ENCODE data around the gene CYB5R2.
A peak's percentile ranks its signal among the peaks of the same experiment; 100 is the strongest.

Gene CYB5R2

DNA sequence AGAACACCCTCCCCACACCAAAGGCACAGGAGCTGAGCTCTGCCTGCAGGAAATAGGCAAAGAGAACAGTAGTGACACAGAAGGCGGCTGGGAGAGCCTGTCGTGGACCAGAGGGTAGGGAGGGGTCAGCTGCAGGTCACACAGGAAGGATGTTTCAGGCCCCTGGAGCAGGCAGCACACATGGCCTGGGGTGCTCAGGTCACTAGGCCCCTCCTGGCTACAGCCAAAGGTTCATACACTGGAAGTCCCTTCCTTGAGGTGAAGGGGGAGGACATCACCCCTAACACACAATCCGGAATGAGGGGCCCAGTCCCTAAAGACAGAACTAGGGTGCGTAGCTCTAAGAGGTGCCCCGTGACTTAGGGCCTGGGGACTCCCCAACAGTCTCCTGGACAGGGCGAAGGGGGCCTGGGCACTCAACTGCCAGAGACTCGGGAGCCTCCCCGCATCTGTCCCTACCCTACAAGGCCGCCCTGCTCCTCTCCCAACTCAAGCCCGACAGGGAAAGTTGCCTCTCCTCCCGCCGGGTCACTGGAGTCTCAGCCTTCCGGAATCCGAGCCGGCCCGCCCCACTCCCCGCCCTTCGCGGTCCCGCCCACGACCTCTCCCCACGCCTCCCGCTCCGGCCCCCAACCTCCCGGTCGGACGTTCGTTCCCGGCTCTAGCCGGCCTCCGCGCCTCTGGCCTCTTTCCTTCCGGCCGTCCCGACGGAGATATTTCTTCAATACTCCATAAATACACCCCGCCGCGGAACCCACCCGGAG lies at the start of gene CYB5R2:
TSS of gene CYB5R2 (minus strand) at position 541 of the 764 bp plus-strand sequence. CDS start 675 bp downstream, outside the sequence.
- Histone ChIP-seq H3K27ac (peak within 1 kb of the TSS; percentile 75 to 76), H3K9me3 (no peaks in the 10 kb centered on the region), H3K4me3 (peak within 1 kb of the TSS; percentile 65 to 71), H3K27me3 (no peaks in the 10 kb centered on the region), H3K36me3 (no peaks in the 10 kb centered on the region), H3K4me1 (peaks cover 0 to 22% (median 16%) of the 10 kb centered on the region in 4 donors)
- intact Hi-C loops (cut with DNase I; ENCODE audit: low total_unique reads), result no loop called here
- DNase-seq, result peak; percentile 78 to 85
- TF ChIP-seq, protein P1, sequence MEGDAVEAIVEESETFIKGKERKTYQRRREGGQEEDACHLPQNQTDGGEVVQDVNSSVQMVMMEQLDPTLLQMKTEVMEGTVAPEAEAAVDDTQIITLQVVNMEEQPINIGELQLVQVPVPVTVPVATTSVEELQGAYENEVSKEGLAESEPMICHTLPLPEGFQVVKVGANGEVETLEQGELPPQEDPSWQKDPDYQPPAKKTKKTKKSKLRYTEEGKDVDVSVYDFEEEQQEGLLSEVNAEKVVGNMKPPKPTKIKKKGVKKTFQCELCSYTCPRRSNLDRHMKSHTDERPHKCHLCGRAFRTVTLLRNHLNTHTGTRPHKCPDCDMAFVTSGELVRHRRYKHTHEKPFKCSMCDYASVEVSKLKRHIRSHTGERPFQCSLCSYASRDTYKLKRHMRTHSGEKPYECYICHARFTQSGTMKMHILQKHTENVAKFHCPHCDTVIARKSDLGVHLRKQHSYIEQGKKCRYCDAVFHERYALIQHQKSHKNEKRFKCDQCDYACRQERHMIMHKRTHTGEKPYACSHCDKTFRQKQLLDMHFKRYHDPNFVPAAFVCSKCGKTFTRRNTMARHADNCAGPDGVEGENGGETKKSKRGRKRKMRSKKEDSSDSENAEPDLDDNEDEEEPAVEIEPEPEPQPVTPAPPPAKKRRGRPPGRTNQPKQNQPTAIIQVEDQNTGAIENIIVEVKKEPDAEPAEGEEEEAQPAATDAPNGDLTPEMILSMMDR (IDR thresholded peaks at IDR 0.05), result no peak

DNA sequence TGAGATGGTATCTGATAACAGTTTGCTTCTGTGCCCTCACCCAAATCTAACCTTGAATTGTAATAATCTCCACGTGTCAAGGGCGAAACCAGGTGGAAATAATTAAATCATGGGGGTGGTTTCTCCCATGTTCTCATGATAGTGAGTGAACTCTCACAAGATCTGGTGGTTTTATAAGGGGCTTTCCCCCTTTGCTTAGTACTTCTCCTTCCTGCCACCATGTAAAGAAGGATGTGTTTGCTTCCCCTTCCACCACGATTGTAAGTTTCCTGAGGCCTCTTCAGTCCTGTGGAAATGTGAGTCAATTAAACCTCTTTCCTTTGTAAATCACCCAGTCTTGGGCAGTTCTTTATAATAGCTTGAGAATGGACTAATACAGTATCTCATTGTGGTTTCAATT lies 41.5 kb upstream of the CYB5R2 start:
- intact Hi-C loops (cut with DNase I; ENCODE audit: low total_unique reads), result no loop called here
- TF ChIP-seq, protein P1 (IDR thresholded peaks at IDR 0.05), result no peak

DNA sequence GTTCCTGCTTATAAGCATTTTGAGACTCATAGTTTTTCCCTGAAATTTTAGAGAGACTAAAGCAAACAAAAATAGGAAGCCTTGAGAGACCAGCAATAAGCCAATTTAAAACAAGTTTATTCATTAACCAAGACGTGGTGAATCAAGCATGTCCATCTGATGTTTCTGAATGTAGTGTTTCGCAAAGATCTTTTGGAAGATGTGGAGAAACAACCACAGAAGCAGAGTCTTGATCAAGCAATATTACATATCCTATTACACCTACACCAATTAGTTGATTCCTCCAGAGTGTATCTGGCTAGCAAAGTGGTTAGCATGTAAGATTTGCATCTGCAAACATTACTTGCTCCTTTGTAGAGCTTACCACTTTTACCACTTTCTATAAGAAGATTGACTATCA lies 33.1 kb upstream of the CYB5R2 start, which contains the start of gene OVCH2:
TSS of gene OVCH2 (minus strand) at position 101 of the 400 bp plus-strand sequence. CDS start at position 18, 83 bp downstream.
- intact Hi-C loops (cut with DNase I; ENCODE audit: low total_unique reads), result no loop called here
- no peak within 1 kb of the TSS for H3K27ac ChIP-seq
- TF ChIP-seq, protein P1 (IDR thresholded peaks at IDR 0.05), result no peak
- H3K4me3 ChIP-seq, result no peak within 1 kb of the TSS
- H3K27me3 ChIP-seq, result no peaks in the 10 kb centered on the region
- H3K4me1 ChIP-seq, result no peaks in the 10 kb centered on the region
- no peaks in the 10 kb centered on the region for H3K36me3 ChIP-seq
- no peak for DNase-seq
- H3K9me3 ChIP-seq, result no peaks in the 10 kb centered on the region

More for the DNA sequence above, 41.5 kb upstream of the CYB5R2 start:
- no peak overlapping the region for H3K4me3 ChIP-seq
- no peak overlapping the region for H3K27ac ChIP-seq
- no peak for DNase-seq
- no peaks in the 10 kb centered on the region for H3K27me3 ChIP-seq
- no peaks in the 10 kb centered on the region for H3K36me3 ChIP-seq
- H3K4me1 ChIP-seq, result no peaks in the 10 kb centered on the region
- H3K9me3 ChIP-seq, result no peaks in the 10 kb centered on the region

DNA sequence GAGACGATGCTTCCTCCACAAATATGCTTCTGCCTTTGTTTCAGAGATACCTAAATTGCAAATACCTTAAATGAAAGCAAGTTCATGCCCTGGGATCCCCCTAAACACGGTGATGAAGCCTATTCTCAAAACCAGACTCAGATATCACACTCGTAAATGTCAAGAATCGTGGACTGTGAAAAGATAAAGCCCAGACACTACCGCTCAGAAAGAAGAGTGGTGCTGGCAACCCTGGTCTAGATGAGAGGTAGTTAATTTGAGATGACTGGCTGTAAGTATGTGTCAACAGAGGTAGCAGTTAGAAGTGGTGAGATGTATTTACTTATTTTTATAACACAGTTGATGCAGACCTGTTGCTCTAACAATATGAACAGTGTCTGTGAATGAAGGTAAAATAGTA lies 30.4 kb upstream of the CYB5R2 start:
- TF ChIP-seq, protein P1 (IDR thresholded peaks at IDR 0.05), result no peak
- Histone ChIP-seq H3K4me1 (no peaks in the 10 kb centered on the region), H3K27ac (no peak overlapping the region), H3K4me3 (no peak overlapping the region), H3K36me3 (no peaks in the 10 kb centered on the region), H3K27me3 (no peaks in the 10 kb centered on the region), H3K9me3 (no peaks in the 10 kb centered on the region)
- intact Hi-C loops (cut with DNase I; ENCODE audit: low total_unique reads), result no loop called here
- no peak for DNase-seq

DNA sequence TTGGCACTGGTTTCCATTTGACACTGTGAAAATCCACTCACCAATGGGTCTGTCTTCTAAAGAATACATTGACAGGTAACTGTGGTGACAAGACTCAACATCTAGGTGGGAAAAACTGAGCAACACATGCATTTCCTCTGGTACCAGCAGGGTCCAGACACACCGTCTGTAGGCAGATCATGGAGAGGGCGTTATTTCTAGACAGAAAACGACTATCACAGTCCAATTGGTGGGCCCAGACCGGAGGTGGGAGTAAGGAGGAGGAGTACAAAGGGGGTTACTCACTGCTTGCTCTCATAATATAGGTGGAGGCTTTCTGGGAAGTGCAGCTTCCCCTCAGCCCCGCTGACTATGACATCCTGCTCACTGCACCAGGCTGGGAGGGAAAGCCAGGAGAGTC lies 23.1 kb upstream of the CYB5R2 start:
- no peaks in the 10 kb centered on the region for H3K4me1 ChIP-seq
- H3K27ac ChIP-seq, result no peak overlapping the region
- TF ChIP-seq, protein P1 (IDR thresholded peaks at IDR 0.05), result no peak
- DNase-seq, result no peak
- no peaks in the 10 kb centered on the region for H3K27me3 ChIP-seq
- no peak overlapping the region for H3K4me3 ChIP-seq
- H3K9me3 ChIP-seq, result no peaks in the 10 kb centered on the region
- H3K36me3 ChIP-seq, result no peaks in the 10 kb centered on the region
- intact Hi-C loops (cut with DNase I; ENCODE audit: low total_unique reads), result no loop called here

Measured in tibial artery (tissue), 4 donors.